DND-41 (cell line): ENCODE measurements around the gene RPL26.
A peak's percentile ranks its signal among the peaks of the same experiment; 100 is the strongest.
"Not testable (repeated sequence)": the region's sequence is repeated elsewhere in the genome, so short reads cannot be mapped to it uniquely, and the experiment has no call there.

Experiments
- ATAC-seq: fragments of 200-7000 bp; cut with Tn5 transposase; 3 replicates; pipeline ENCODE4 v1.9.1; 2021; ENCODE audit warnings: low read depth; ENCODE audit not compliant: insufficient read depth
- DNase-seq: peaks from one replicate; pipeline ENCODE4 v3.0.0-alpha.2; 2020
- H2AFZ ChIP-seq: 2 replicates; pipeline ENCODE4 v1.6.0; 2012; ENCODE audit warnings: low read depth, low read length
- H3K27ac ChIP-seq: 2 replicates; pipeline ENCODE4 v1.5.1; 2012; ENCODE audit warnings: low read length, inconsistent platforms
- H3K27me3 ChIP-seq: fragments of 200-600 bp; sonication (generic); 2 replicates; pipeline ENCODE4 v1.6.0; 2012; ENCODE audit warnings: low read length, mild to moderate bottlenecking, inconsistent platforms; ENCODE audit not compliant: insufficient read depth, poor library complexity
- H3K36me3 ChIP-seq: 2 replicates; pipeline ENCODE4 v1.5.1; 2012; ENCODE audit warnings: low read length, inconsistent platforms; ENCODE audit not compliant: insufficient read depth
- H3K4me1 ChIP-seq: 2 replicates; pipeline ENCODE4 v1.5.1; 2012; ENCODE audit warnings: mild to moderate bottlenecking, low read length; ENCODE audit not compliant: insufficient read depth
- H3K4me2 ChIP-seq: 2 replicates; pipeline ENCODE4 v1.6.0; 2012; ENCODE audit warnings: mild to moderate bottlenecking, moderate library complexity, low read length, inconsistent platforms; ENCODE audit not compliant: insufficient read depth
- H3K4me3 ChIP-seq, 2 experiments: fragments of 200-600 bp in 1 of 2; shearing (Covaris generic) in 1 of 2; 2 replicates each; pipeline ENCODE4 v1.5.1; 2012 to 2016; ENCODE audit warnings: inconsistent platforms in 2 of 2, low read length in 2 of 2, mild to moderate bottlenecking in 2 of 2, low read depth in 1 of 2, moderate library complexity in 1 of 2
- H3K79me2 ChIP-seq: 2 replicates; pipeline ENCODE4 v1.6.0; 2012; ENCODE audit warnings: low read length, inconsistent platforms; ENCODE audit not compliant: insufficient read depth
- H3K9ac ChIP-seq: 2 replicates; pipeline ENCODE4 v1.6.0; 2012; ENCODE audit warnings: low read depth, mild to moderate bottlenecking, inconsistent platforms, low read length, moderate library complexity
- H3K9me3 ChIP-seq: 2 replicates; pipeline ENCODE4 v1.5.1; 2012; ENCODE audit warnings: low read length, moderate library complexity, mild to moderate bottlenecking, inconsistent platforms; ENCODE audit not compliant: insufficient read depth, severe bottlenecking
- H4K20me1 ChIP-seq: 2 replicates; pipeline ENCODE4 v1.6.0; 2012; ENCODE audit warnings: low read length; ENCODE audit not compliant: insufficient read depth
- CTCF ChIP-seq: IDR thresholded peaks from 2 replicates; pipeline ENCODE4 v1.5.1; 2012; ENCODE audit warnings: borderline replicate concordance, low read length, moderate library complexity, mild to moderate bottlenecking; ENCODE audit not compliant: poor library complexity, severe bottlenecking; ENCODE audit errors: extremely low read depth
- EZH2 ChIP-seq: IDR thresholded peaks from 3 replicates; pipeline ENCODE4 v1.6.1; 2012; ENCODE audit warnings: borderline replicate concordance, low read depth, mild to moderate bottlenecking, moderate library complexity, low read length, inconsistent platforms; ENCODE audit not compliant: severe bottlenecking

The RPL26 gene

GRCh38 chr17:8377422-8377821 is 5.6 kb downstream of the RPL26 start:
- peaks cover 66% of the 10 kb centered on the region for H3K4me1 ChIP-seq
- H2AFZ ChIP-seq, result no peak overlapping the region
- H3K36me3 ChIP-seq, result peaks cover 56% of the 10 kb centered on the region
- H3K79me2 ChIP-seq, result peaks cover 51% of the 10 kb centered on the region
- no peaks in the 10 kb centered on the region for H3K27me3 ChIP-seq
- 0 out of 4 replicates have a peak overlapping the region, but pooled peaks of 1 of the 2 experiments have one; percentile 87 for H3K4me3 ChIP-seq
- DNase-seq (no peak), ATAC-seq (no peak)
- peak overlapping the region; percentile 89; the same call in 1 of the 2 replicates for H3K4me2 ChIP-seq
- H3K9ac ChIP-seq, result peak overlapping the region; percentile 78; the same call in 1 of the 2 replicates
- no peaks in the 10 kb centered on the region for H3K9me3 ChIP-seq
- no peak for TF ChIP-seq CTCF
- TF ChIP-seq EZH2, result no peak
- no peak overlapping the region for H3K27ac ChIP-seq
- H4K20me1 ChIP-seq, result peaks cover 32% of the 10 kb centered on the region

- DNase-seq, result peak; percentile 95
- Histone ChIP-seq H4K20me1 (peaks cover 24% of the 10 kb centered on the region), H3K9me3 (no peaks in the 10 kb centered on the region), H3K79me2 (peaks cover 42% of the 10 kb centered on the region), H3K36me3 (peaks cover 50% of the 10 kb centered on the region), H3K4me2 (peak within 1 kb of the TSS; percentile 89), H3K27ac (peak within 1 kb of the TSS; percentile 85), H3K27me3 (no peaks in the 10 kb centered on the region), H2AFZ (peak within 1 kb of the TSS; percentile 96), H3K4me3 (peak within 1 kb of the TSS; percentile 53 to 87), H3K4me1 (peaks cover 59% of the 10 kb centered on the region), H3K9ac (peak within 1 kb of the TSS; percentile 78)
- peak; percentile 99 for ATAC-seq
- no peak for TF ChIP-seq EZH2
- TF ChIP-seq CTCF, result peak; percentile 82
Measured at GRCh38 chr17:8376271-8377067, 6.5 kb downstream of the RPL26 start, which contains the start of gene KRABD2. KRABD2 (minus strand) TSS chr17:8376704.

GRCh38 chr17:8375738-8376259 is 7.2 kb downstream of the RPL26 start:
- Histone ChIP-seq H3K4me3 (peak overlapping the region; percentile 53 to 87), H3K4me1 (peaks cover 52% of the 10 kb centered on the region), H3K36me3 (peaks cover 47% of the 10 kb centered on the region), H3K9me3 (no peaks in the 10 kb centered on the region), H4K20me1 (peaks cover 17% of the 10 kb centered on the region; the same call in 1 of the 2 replicates), H2AFZ (peak overlapping the region; percentile 96), H3K27me3 (no peaks in the 10 kb centered on the region), H3K27ac (peak overlapping the region; percentile 85), H3K4me2 (peak overlapping the region; percentile 89), H3K9ac (peak overlapping the region; percentile 78), H3K79me2 (peaks cover 35% of the 10 kb centered on the region)
- TF ChIP-seq CTCF (no peak), EZH2 (no peak)
- DNase-seq (no peak), ATAC-seq (0 out of 3 replicates have a peak, but pooled peaks have one; percentile 1)

GRCh38 chr17:8373856-8374255 is 9.1 kb downstream of the RPL26 start:
- DNase-seq, H3K9me3 ChIP-seq, ATAC-seq, H3K4me3 ChIP-seq, H3K27ac ChIP-seq, H2AFZ ChIP-seq, H3K4me2 ChIP-seq, H3K27me3 ChIP-seq, H3K9ac ChIP-seq, H4K20me1 ChIP-seq: not testable (repeated sequence)
- H3K79me2 ChIP-seq, result peaks cover 16% of the 10 kb centered on the region
- peaks cover 32% of the 10 kb centered on the region for H3K4me1 ChIP-seq
- peaks cover 41% of the 10 kb centered on the region for H3K36me3 ChIP-seq
